H54 (cell line): Measurements from ENCODE around the gene TMEM51.

Experiments used
- DNase-seq: peaks from one replicate; pipeline ENCODE4 v3.0.0; 2011; ENCODE audit warnings: low spot score, mixed read lengths; ENCODE audit not compliant: insufficient read length
- FAIRE-seq: peaks from 3 replicates; lab custom pipeline; 2011; peaks lifted over from hg19 to GRCh38; lab: Jason Lieb, UNC
- POLR2A ChIP-seq: IDR thresholded peaks from 2 replicates; pipeline ENCODE4 v1.6.1; 2011; ENCODE audit warnings: low read depth, mild to moderate bottlenecking, low read length

The TMEM51 gene

DNA sequence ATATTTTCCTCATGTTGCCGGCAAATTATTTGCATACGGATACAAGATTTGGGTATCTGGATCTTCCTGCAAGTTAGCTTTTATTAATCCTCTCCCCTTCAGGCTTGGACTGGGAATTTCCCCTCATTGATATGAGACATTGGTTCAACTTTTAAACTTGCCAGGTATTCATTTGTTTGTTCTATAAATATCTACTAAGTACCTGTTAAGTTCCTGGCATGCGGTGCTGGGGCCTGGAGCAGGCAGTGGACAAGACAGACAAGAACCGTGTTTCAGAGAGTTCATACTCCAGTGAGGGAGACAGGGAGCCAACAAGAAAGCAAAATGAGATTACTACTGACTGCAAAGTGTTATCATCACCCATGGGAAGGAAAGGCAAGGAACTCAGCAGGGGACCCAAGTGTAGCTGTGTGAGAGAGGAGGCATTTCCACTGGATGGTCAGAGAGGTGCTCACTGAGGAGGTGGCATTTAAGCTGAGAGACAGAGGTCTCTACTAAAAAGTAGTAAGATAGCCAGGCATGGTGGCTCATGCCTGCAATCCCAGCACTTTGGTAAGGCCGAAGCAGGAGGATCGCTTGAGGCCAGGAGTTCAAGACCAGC is 54.4 kb downstream of the TMEM51 start:
- FAIRE-seq (no peak), DNase-seq (no peak)
- no peak for TF ChIP-seq POLR2A

DNA sequence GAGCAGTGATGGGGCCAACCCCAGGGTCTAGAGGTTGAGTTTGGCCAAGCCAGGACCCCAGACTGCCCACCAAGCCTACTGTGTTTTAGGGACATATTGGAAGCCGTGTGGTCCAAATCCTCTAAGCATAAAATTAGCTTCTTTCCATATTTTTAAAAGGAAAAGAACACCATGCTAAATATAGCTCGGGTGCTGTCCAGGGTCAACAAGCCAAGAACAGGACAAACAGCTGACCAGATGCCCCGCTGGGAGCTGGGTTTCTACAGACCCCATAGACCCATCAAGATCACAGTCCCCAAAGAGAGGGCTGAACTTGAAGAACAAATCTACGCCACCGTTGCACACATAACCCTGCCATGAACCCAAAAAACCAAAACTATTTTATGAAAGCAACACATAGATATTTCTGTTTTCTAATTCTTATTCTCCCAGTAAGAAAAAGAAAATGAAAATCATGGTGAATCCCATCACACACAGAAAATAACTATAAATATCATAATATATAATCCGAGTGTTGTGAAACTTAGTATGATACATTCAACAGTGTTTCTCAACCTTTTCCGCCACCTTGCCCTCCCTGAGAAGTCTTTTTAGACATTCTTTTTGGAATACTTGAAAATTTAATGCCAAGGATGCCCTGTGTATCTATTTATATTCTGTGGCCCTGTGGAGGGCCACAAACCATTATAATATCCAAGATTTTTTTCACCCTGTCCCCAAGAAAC is 57.3 kb downstream of the TMEM51 start:
- no peak for TF ChIP-seq POLR2A
- FAIRE-seq (no peak), DNase-seq (no peak)

GRCh38 chr1:15211424-15211823 is 57.9 kb downstream of the TMEM51 start:
- no peak for TF ChIP-seq POLR2A
- FAIRE-seq (no peak), DNase-seq (no peak)

GRCh38 chr1:15212216-15212953 is 58.8 kb downstream of the TMEM51 start:
- no peak for DNase-seq
- no peak for TF ChIP-seq POLR2A
- FAIRE-seq = no peak

GRCh38 chr1:15212954-15213291 is 59.4 kb downstream of the TMEM51 start:
- FAIRE-seq = no peak
- no peak for TF ChIP-seq POLR2A
- no peak for DNase-seq

DNA sequence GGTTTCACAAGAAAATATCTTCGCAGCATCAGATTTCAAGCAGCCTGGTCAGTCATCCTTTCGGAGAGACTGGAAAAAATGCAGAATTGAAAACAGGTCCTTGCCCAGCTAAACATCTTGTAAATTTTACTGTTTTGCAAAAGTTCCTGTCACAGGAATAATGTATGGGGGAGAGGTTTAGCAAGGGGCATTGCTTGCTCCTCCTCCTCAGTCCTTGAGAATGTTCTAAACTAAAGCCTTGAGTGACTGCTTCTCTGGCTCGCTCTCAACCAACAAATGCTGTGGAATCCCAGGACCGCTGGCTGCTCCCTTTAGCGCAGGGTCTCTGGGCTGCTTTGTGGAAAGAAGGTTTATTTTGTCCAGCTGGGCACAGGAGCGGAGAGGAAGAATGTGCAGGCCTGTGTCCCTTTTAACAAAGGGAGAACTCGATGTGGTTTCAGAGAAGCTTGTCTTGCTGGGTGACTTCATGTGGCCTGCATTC is 59.8 kb downstream of the TMEM51 start:
- FAIRE-seq = no peak

GRCh38 chr1:15214527-15214926 is 61.0 kb downstream of the TMEM51 start:
- no peak for TF ChIP-seq POLR2A
- DNase-seq = no peak
- no peak for FAIRE-seq

More for the DNA sequence above, 59.8 kb downstream of the TMEM51 start:
- no peak for DNase-seq
- no peak for TF ChIP-seq POLR2A

GRCh38 chr1:15215116-15215515 is 61.6 kb downstream of the TMEM51 start:
- no peak for TF ChIP-seq POLR2A
- DNase-seq = no peak
- no peak for FAIRE-seq

GRCh38 chr1:15217654-15218053 is 64.1 kb downstream of the TMEM51 start:
- no peak for TF ChIP-seq POLR2A
- DNase-seq (no peak), FAIRE-seq (no peak)

DNA sequence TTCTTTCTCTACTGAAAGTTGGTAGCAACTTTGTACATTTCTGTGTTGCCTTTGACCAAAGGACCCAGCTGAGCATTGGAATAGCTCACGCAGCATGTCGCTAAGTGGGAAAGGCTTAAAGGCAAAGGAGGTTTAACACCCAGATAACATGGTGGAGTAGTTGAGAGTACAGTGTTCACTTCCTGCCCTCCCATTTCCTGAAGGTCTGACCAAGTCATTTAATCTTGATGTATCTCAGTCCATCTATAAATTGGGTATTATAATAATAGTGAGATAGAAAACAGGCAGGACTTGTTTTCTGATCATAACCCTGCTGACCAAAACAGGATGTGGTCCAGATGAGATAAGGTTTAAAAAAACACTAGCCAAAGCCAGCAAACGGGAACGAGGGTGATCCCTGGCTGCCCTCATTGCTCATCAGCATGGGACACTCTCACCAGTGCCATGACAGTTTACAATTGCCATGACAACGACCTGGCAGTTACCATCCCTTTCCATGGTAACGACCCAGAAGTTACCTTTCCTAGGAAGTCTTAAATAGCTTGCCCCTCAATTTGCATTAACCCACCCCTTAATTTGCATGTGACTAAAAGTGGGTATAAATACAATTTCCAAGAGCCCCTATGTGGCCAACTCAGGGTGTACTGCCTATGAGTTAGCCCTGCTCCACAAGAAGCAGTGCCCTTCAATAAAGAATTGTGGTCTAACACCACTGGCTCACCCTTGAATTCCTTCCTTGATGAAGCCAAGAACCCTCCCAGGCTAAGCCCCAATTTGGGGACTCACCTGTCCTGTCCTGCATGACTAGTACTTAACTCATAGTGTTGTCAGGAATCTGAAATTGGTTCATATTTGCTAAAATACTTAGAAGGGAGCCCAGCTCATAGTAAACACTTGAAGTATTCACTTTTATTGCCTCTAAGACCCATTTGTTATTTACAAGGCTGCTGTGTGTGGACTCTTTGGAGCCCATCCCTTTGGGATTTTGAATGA is 65.0 kb downstream of the TMEM51 start:
- FAIRE-seq = peak; percentile 64
- no peak for DNase-seq
- no peak for TF ChIP-seq POLR2A

DNA sequence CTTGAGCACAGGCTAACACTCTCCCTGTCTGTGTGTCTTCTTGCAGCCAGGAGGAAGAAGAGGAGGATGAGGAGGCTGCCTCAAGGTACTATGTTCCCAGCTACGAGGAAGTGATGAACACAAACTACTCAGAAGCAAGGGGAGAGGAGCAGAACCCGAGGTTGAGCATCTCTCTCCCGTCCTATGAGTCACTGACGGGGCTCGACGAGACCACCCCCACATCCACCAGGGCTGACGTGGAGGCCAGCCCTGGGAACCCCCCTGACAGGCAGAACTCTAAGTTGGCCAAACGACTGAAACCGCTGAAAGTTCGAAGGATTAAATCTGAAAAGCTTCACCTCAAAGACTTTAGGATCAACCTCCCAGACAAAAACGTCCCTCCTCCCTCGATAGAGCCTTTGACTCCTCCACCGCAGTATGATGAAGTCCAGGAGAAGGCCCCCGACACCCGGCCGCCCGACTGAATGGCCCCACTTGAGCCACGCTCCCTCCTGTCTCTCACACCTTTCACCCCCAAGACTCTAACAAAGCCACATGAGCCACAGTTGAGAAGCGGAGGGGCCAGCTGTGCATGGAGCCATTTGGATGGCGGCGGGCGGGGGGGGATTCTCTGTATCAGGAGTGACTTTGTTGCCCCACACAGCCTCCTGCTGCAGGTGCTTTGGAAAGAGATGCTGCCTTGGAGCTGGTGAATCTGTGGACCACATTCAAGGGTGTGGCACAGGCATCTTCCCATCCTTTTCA is 65.9 kb downstream of the TMEM51 start:
- DNase-seq = no peak
- no peak for TF ChIP-seq POLR2A
- FAIRE-seq = no peak

DNA sequence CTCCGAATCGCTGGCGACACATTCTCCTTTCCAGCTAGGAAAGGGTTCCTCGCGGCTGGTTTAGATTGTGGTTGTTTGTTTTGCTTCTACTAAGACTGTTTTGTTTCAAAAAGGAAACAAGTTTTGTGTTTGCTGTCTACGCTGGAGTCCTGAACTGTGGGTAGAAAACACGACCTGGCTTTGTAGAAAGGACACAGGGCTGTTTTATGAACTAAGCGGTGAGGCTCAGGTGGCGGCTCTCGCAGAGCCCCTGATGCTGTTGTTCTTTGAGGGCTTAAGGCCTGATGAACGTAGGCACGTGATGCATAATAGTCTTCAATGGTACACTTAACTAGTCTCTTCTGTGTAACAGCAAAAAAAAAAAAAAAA is 66.5 kb downstream of the TMEM51 start:
- FAIRE-seq = no peak
- TF ChIP-seq POLR2A = no peak
- no peak for DNase-seq
